Measurements from ENCODE around the gene ELMO3. TPM values are rescaled to one million over a fixed set of nuclear protein-coding genes. Genes with fewer than 3 reads are reported as not detected.

Gene ELMO3
- total and polyA plus RNA-seq, 2 of the 4 experiments (the other 2 are of a cell fraction), result 0.36 to 1.6 TPM

- ChIA-PET CTCF (interaction anchor here (0.9 to 1.5 kb wide), 10 partner anchors 15 to 355 kb away, joined by 3 to 8 read pairs (median 4); partner anchors contain the start of genes B3GNT9, NAE1 and NOL3), POLR2A (ENCODE audit: unreplicated experiment) (no interaction called here)
- dilution Hi-C loops (cut with HindIII; ENCODE audit: low sequenced_read_pairs, unreplicated experiment) (no loop called here), in situ Hi-C loops (cut with MboI; ENCODE audit: low sequenced_read_pairs) (no loop called here), intact Hi-C loops (cut with micrococcal nuclease) (loop anchor here (1.0 to 10.0 kb wide), 5 partner anchors 26 to 238 kb away; partner anchors contain the start of genes FBXL8 and TRADD)
- H3K14ac ChIP-seq (replicated peaks; ENCODE audit: low read depth, low read length), result peak overlapping the region; percentile 46; the same call in 1 of the 2 replicates
- no peak overlapping the region for H4K5ac ChIP-seq (ENCODE audit: low read depth, low read length)
- H3K27me3 ChIP-seq (ENCODE audit: control insufficient read depth, insufficient read depth, low read length), result no peaks in the 10 kb centered on the region
- no peak overlapping the region for H4K91ac ChIP-seq (ENCODE audit: insufficient read depth, low read depth, low read length)
- peak overlapping the region; percentile 81 for H2AK9ac ChIP-seq (replicated peaks; ENCODE audit: low read depth, low read length, poor library complexity)
- peak overlapping the region; percentile 60 for H3K23ac ChIP-seq (ENCODE audit: low read depth, low read length)
- H4K20me1 ChIP-seq (ENCODE audit: insufficient read depth, low read length), result peaks cover 12% of the 10 kb centered on the region
- no peak overlapping the region for H3K56ac ChIP-seq (ENCODE audit: extremely low read depth, insufficient read depth, low read length)
- no peak overlapping the region for H4K8ac ChIP-seq (ENCODE audit: low read depth in 2 of 2, low read length in 2 of 2)
- H3K36me3 ChIP-seq (ENCODE audit: control insufficient read depth, insufficient read depth, low read length), result no peaks in the 10 kb centered on the region
- no peak overlapping the region for H2BK15ac ChIP-seq (ENCODE audit: low read depth, low read length)
- no peak for TF ChIP-seq NFE2L2 (IDR thresholded peaks at IDR 0.05; ENCODE audit: low read depth, low read length)
- TF ChIP-seq CTCF (conservative IDR thresholded peaks at IDR 0.05; ENCODE audit: low read depth, low read length), result no peak
- TF ChIP-seq SMC3 (IDR thresholded peaks at IDR 0.05; ENCODE audit: low read depth, low read length), result no peak
- TF ChIP-seq ELK1 (IDR thresholded peaks at IDR 0.05; ENCODE audit: borderline replicate concordance, low read depth, low read length), result no peak
- no peak for TF ChIP-seq CEBPB (IDR thresholded peaks at IDR 0.05; ENCODE audit: low read depth, low read length)
- TF ChIP-seq MXI1 (IDR thresholded peaks at IDR 0.05; ENCODE audit: borderline replicate concordance, low read depth, low read length), result no peak
- no peak for TF ChIP-seq RCOR1 (IDR thresholded peaks at IDR 0.05; ENCODE audit: insufficient replicate concordance, low read length)
- TF ChIP-seq MAZ (IDR thresholded peaks at IDR 0.05; ENCODE audit: borderline replicate concordance, low read depth, low read length), result no peak
- no peak for TF ChIP-seq POLR2A (IDR thresholded peaks at IDR 0.05; ENCODE audit: low read depth, low read length)
- no peak for TF ChIP-seq MAFK (IDR thresholded peaks at IDR 0.05; ENCODE audit: low read depth, low read length)
- TF ChIP-seq CHD1 (IDR thresholded peaks at IDR 0.05; ENCODE audit: low read depth, low read length), result no peak
- TF ChIP-seq RAD21 (IDR thresholded peaks at IDR 0.05; ENCODE audit: low read length), result no peak
- TF ChIP-seq RFX5 (IDR thresholded peaks at IDR 0.05; ENCODE audit: low read depth, low read length), result no peak
- no peak for TF ChIP-seq USF2 (IDR thresholded peaks at IDR 0.05; ENCODE audit: low read depth, low read length)
- TF ChIP-seq BHLHE40 (IDR thresholded peaks at IDR 0.05; ENCODE audit: low read depth, low read length), result no peak
- no peak for TF ChIP-seq FOS (IDR thresholded peaks at IDR 0.05; ENCODE audit: low read depth, low read length)
- H3K9me1 ChIP-seq (ENCODE audit: insufficient read depth, low read length), result peaks cover 18% of the 10 kb centered on the region
- H3K4ac ChIP-seq (ENCODE audit: low read depth, low read length), result no peak overlapping the region
- no TSS peak for BruUV-seq (replicated peaks)
- no peaks in the 10 kb centered on the region for H3K9me3 ChIP-seq (ENCODE audit: control insufficient read depth, insufficient read depth, low read length)
- peak overlapping the region; percentile 11; the same call in 1 of the 2 replicates for H2AK5ac ChIP-seq (ENCODE audit: low read depth, low read length)
- H3K18ac ChIP-seq (ENCODE audit: low read depth, low read length), result no peak overlapping the region
- peak overlapping the region; percentile 56 for H3K4me2 ChIP-seq (ENCODE audit: low read depth, low read length)
- peaks cover 18 to 20% of the 10 kb centered on the region in 2 experiments for H3K79me1 ChIP-seq (ENCODE audit: low read depth in 1 of 2, low read length in 2 of 2)
- no peak for DNase-seq
- no peak for ATAC-seq (ENCODE audit: low read depth)
- no peak overlapping the region for H2BK20ac ChIP-seq (ENCODE audit: low read depth, low read length)
- H2BK120ac ChIP-seq (ENCODE audit: low read depth, low read length), result no peak overlapping the region
- H3K27ac ChIP-seq (ENCODE audit: insufficient read depth, low read length), result no peak overlapping the region
- no peak overlapping the region; the same call in 1 of the 2 replicates for H3K4me3 ChIP-seq (ENCODE audit: insufficient read depth, low read depth, low read length)
- peak overlapping the region; percentile 81 for H2AFZ ChIP-seq (replicated peaks; ENCODE audit: low read length, poor library complexity)
- H3K4me1 ChIP-seq (ENCODE audit: control insufficient read depth, insufficient read depth, low read length), result peaks cover 14% of the 10 kb centered on the region
- no peak overlapping the region for H2BK5ac ChIP-seq (ENCODE audit: low read depth, low read length, poor library complexity, severe bottlenecking)
- WGBS, 2 experiments (ENCODE audit: extremely low coverage in 2 of 2, insufficient read length in 1 of 2), result no CpG with 5 or more reads among the region's 12 CpGs
- no peak overlapping the region for H3K9ac ChIP-seq (ENCODE audit: low read depth, low read length)
Measured at GRCh38 chr16:67185651-67186134, 13.2 kb upstream of the ELMO3 start.

Measured in IMR-90 (cell line).